Central memory CD8-positive, alpha-beta T cell (primary cell): ENCODE data around the gene MFSD2A.
"Not testable (repeated sequence)": the region's sequence is repeated elsewhere in the genome, so short reads cannot be mapped to it uniquely, and the experiment has no call there.

Source experiments
- ATAC-seq: fragments of 150-1000 bp; cut with Tn5 transposase; replicated peaks from 2 replicates; pipeline ENCODE4 v1.10.0; 2022; ENCODE audit warnings: mild to moderate bottlenecking, moderate FRiP score, moderate number of reproducible peaks; ENCODE audit not compliant: poor library complexity, severe bottlenecking; ENCODE audit errors: extremely low read depth
- DNase-seq, 2 donors: peaks; one replicate each; pipeline ENCODE4 v3.0.0; 2021; ENCODE audit warnings: low spot score in 2 of 2
- H3K27ac Mint-ChIP-seq: one replicate; pipeline ENCODE4 v1.8.0; 2022; ENCODE audit warnings: low read depth, mild to moderate bottlenecking, moderate library complexity, mixed read lengths
- H3K27me3 Mint-ChIP-seq: one replicate; pipeline ENCODE4 v1.8.0; 2022; ENCODE audit warnings: mixed read lengths
- H3K36me3 Mint-ChIP-seq: one replicate; pipeline ENCODE4 v1.8.0; 2022; ENCODE audit warnings: mild to moderate bottlenecking, moderate library complexity, mixed read lengths; ENCODE audit not compliant: insufficient read depth
- H3K4me1 Mint-ChIP-seq: one replicate; pipeline ENCODE4 v1.8.0; 2022; ENCODE audit warnings: mixed read lengths
- H3K4me3 Mint-ChIP-seq: one replicate; pipeline ENCODE4 v1.8.0; 2022; ENCODE audit warnings: mild to moderate bottlenecking, moderate library complexity, mixed read lengths
- H3K9me3 Mint-ChIP-seq: one replicate; pipeline ENCODE4 v1.8.0; 2022; ENCODE audit warnings: mixed read lengths

MFSD2A gene

GRCh38 chr1:39962964-39963363 lies 8.0 kb downstream of the MFSD2A start:
- H3K27me3 Mint-ChIP-seq, H3K4me3 Mint-ChIP-seq, H3K36me3 Mint-ChIP-seq, H3K9me3 Mint-ChIP-seq, H3K27ac Mint-ChIP-seq, DNase-seq, ATAC-seq, H3K4me1 Mint-ChIP-seq: not testable (repeated sequence)

DNA sequence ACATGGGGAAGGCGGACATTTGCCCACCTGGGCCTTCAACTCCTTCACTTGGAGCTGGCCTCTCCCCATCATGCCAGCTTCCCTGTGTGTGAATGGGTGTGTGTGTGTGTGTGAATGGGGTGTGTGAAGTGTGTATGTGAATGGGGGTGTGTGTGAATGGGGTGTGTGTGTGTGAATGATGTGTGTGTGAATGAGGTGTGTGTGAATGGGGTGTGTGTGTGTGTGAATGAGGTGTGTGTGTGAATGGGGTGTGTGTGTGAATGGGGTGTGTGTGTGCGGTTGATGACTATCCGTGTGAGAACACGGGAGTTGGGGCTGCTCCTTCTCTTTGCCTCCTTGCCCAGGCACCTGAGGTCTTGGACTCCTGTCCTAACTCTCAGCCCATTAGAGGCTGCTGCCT lies 9.6 kb downstream of the MFSD2A start:
- Mint-ChIP-seq H3K27ac (no peak overlapping the region), H3K4me3 (no peak overlapping the region), H3K4me1 (no peaks in the 10 kb centered on the region), H3K36me3 (peaks cover 7% of the 10 kb centered on the region), H3K9me3 (no peaks in the 10 kb centered on the region), H3K27me3 (no peaks in the 10 kb centered on the region)
- ATAC-seq, result no peak
- DNase-seq, result no peak

DNA sequence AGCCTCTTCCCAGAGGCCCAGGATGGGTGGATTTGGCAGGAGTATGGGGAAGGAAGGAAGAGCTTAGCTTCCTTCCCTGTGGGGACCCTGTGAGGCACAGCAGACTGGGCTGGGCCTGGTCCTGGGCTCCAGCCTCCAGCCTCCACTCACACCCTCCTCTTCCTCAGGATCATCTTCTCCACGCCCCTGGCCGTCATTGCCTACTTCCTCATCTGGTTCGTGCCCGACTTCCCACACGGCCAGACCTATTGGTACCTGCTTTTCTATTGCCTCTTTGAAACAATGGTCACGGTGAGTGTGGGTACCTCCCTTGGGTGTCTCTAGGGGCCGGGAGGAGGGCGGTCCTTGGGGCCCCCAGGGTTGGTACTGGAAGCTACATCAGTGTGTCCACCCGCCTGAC lies 10.1 kb downstream of the MFSD2A start:
- Mint-ChIP-seq H3K27ac (no peak overlapping the region), H3K4me3 (no peak overlapping the region), H3K4me1 (no peaks in the 10 kb centered on the region), H3K9me3 (no peaks in the 10 kb centered on the region), H3K36me3 (peaks cover 8% of the 10 kb centered on the region), H3K27me3 (no peaks in the 10 kb centered on the region)
- ATAC-seq, result no peak
- no peak for DNase-seq

DNA sequence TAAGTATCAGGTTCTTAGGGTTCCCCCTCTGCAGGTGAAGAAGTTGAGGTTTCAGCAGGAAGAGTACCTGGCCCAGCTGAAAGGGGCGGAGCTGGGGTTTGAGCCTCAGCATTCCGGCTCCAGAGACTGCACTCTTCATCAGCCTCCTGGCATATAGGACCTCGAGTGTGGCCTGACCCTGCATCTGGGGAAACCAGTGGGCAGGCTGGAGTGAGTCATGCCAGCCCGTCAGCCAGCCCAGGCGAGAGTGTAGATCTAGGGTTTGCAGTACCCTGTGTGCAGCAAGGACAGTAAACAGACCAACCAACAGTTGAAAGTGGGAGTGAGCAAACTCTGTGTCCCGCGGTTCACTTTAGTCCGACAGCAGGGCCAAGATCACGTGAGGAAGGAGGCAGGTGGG lies 14.1 kb downstream of the MFSD2A start:
- H3K4me3 Mint-ChIP-seq, result no peak overlapping the region
- no peak for DNase-seq
- peaks cover 6% of the 10 kb centered on the region for H3K36me3 Mint-ChIP-seq
- peaks cover 7% of the 10 kb centered on the region for H3K4me1 Mint-ChIP-seq
- H3K9me3 Mint-ChIP-seq, result no peaks in the 10 kb centered on the region
- H3K27ac Mint-ChIP-seq, result no peak overlapping the region
- ATAC-seq, result no peak
- no peaks in the 10 kb centered on the region for H3K27me3 Mint-ChIP-seq

- Mint-ChIP-seq H3K36me3 (peaks cover 6% of the 10 kb centered on the region), H3K4me3 (no peak overlapping the region), H3K27ac (no peak overlapping the region), H3K27me3 (no peaks in the 10 kb centered on the region), H3K4me1 (peaks cover 7% of the 10 kb centered on the region), H3K9me3 (no peaks in the 10 kb centered on the region)
- no peak for ATAC-seq
- no peak for DNase-seq
These were observed 14.8 kb downstream of the MFSD2A start for GRCh38 chr1:39969531-39970270.

- peaks cover 7% of the 10 kb centered on the region for H3K4me1 Mint-ChIP-seq
- H3K9me3 Mint-ChIP-seq, result no peaks in the 10 kb centered on the region
- no peak overlapping the region for H3K27ac Mint-ChIP-seq
- peaks cover 6% of the 10 kb centered on the region for H3K36me3 Mint-ChIP-seq
- ATAC-seq (no peak), DNase-seq (no peak)
- no peaks in the 10 kb centered on the region for H3K27me3 Mint-ChIP-seq
- H3K4me3 Mint-ChIP-seq, result no peak overlapping the region
These were observed 15.3 kb downstream of the MFSD2A start for GRCh38 chr1:39970274-39970673.

DNA sequence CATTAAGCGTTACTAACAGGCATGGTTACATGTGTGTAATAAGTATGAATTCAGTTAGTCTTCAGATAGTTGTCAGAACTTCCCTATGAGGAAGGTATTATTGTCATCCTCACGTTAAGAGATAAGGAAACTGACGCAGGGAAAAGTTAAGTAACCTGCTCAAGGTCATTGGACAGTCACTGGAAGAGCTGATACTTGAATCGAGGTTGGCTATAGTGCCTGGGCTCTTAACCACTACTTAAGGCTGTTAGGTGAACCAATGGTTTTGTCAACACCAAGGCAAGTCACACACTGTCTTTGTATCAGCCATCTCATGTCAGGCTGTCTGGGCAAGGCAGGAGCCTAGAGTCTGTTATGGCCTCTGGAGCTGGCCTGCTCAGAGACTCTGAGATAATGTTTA lies 16.2 kb downstream of the MFSD2A start:
- no peak overlapping the region for H3K4me3 Mint-ChIP-seq
- peaks cover 7% of the 10 kb centered on the region for H3K4me1 Mint-ChIP-seq
- no peak for ATAC-seq

GRCh38 chr1:39973503-39974135 lies 18.7 kb downstream of the MFSD2A start:
- no peak overlapping the region for H3K4me3 Mint-ChIP-seq
- peaks cover 7% of the 10 kb centered on the region for H3K4me1 Mint-ChIP-seq
- peaks cover 2% of the 10 kb centered on the region for H3K36me3 Mint-ChIP-seq
- DNase-seq (peak; percentile 56 to 67), ATAC-seq (no peak)
- H3K9me3 Mint-ChIP-seq, result no peaks in the 10 kb centered on the region
- no peak overlapping the region for H3K27ac Mint-ChIP-seq
- H3K27me3 Mint-ChIP-seq, result no peaks in the 10 kb centered on the region

More for the DNA sequence above, 16.2 kb downstream of the MFSD2A start:
- Mint-ChIP-seq H3K27ac (no peak overlapping the region), H3K9me3 (no peaks in the 10 kb centered on the region), H3K36me3 (peaks cover 6% of the 10 kb centered on the region), H3K27me3 (no peaks in the 10 kb centered on the region)
- DNase-seq, result no peak

GRCh38 chr1:39976732-39977131 lies 21.8 kb downstream of the MFSD2A start:
- H3K4me1 Mint-ChIP-seq, result peaks cover 7% of the 10 kb centered on the region
- no peak overlapping the region for H3K4me3 Mint-ChIP-seq
- no peak overlapping the region for H3K27ac Mint-ChIP-seq
- no peak for DNase-seq
- no peaks in the 10 kb centered on the region for H3K27me3 Mint-ChIP-seq
- no peaks in the 10 kb centered on the region for H3K36me3 Mint-ChIP-seq
- ATAC-seq, result no peak
- H3K9me3 Mint-ChIP-seq, result no peaks in the 10 kb centered on the region

- Mint-ChIP-seq H3K4me1 (peaks cover 7% of the 10 kb centered on the region), H3K36me3 (no peaks in the 10 kb centered on the region), H3K9me3 (no peaks in the 10 kb centered on the region), H3K4me3 (no peak overlapping the region), H3K27ac (no peak overlapping the region), H3K27me3 (no peaks in the 10 kb centered on the region)
- ATAC-seq (no peak), DNase-seq (no peak)
These were observed 22.3 kb downstream of the MFSD2A start for GRCh38 chr1:39977202-39977601.

DNA sequence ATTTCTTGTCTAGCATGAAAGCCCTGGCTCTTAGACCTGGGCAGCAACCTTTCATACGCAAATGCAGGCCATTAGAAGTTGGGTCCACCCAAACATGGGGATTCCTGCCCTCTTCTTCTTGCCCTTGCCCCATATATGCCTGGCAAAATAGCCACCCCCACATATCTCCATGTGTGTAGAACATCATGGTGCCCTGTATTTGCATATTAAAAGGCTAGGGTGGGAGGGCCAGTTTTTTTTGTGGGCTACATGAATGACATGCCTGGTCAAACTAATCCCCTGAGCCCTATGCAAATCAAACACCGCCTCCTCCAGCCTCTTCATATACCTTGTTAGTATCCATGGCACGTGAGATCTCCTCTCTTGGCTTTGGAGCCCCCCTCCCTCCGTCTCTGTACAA lies 24.7 kb downstream of the MFSD2A start:
- no peak for DNase-seq
- Mint-ChIP-seq H3K4me1 (no peaks in the 10 kb centered on the region), H3K27me3 (no peaks in the 10 kb centered on the region), H3K4me3 (no peak overlapping the region), H3K27ac (no peak overlapping the region), H3K36me3 (no peaks in the 10 kb centered on the region), H3K9me3 (no peaks in the 10 kb centered on the region)
- no peak for ATAC-seq

GRCh38 chr1:39980555-39981313 lies 25.8 kb downstream of the MFSD2A start:
- Mint-ChIP-seq H3K9me3 (no peaks in the 10 kb centered on the region), H3K27ac (no peak overlapping the region), H3K4me3 (no peak overlapping the region), H3K27me3 (no peaks in the 10 kb centered on the region), H3K36me3 (no peaks in the 10 kb centered on the region), H3K4me1 (no peaks in the 10 kb centered on the region)
- ATAC-seq (no peak), DNase-seq (no peak)

GRCh38 chr1:39981385-39981784 lies 26.4 kb downstream of the MFSD2A start:
- Mint-ChIP-seq H3K36me3 (no peaks in the 10 kb centered on the region), H3K9me3 (no peaks in the 10 kb centered on the region), H3K4me1 (no peaks in the 10 kb centered on the region), H3K4me3 (no peak overlapping the region), H3K27ac (no peak overlapping the region), H3K27me3 (no peaks in the 10 kb centered on the region)
- ATAC-seq (no peak), DNase-seq (no peak)
